Activated naive CD4-positive, alpha-beta T cell treated with anti-CD3 and anti-CD28 coated beads, Interleukin-2, amount 50 U/mL, for 72 hours (primary cell): ENCODE data around the gene MMD. TPM values are rescaled to one million over a fixed set of nuclear protein-coding genes. Genes with fewer than 3 reads are reported as not detected.
"Not testable (repeated sequence)": the region's sequence is repeated elsewhere in the genome, so short reads cannot be mapped to it uniquely, and the experiment has no call there.

Experiments
- ATAC-seq, 2 donors: fragments of 150-1000 bp; cut with Tn5 transposase; 2 replicates each; pipeline ENCODE4 v1.10.0; 2021; ENCODE audit warnings: mild to moderate bottlenecking in 2 of 2, moderate library complexity in 2 of 2
- DNase-seq, 2 donors: peaks; one replicate each; pipeline ENCODE4 v3.0.0; 2021 to 2022; ENCODE audit warnings: low spot score in 2 of 2
- H3K27ac Mint-ChIP-seq, 2 donors: one replicate each; pipeline ENCODE4 v1.8.0; 2022; ENCODE audit warnings: mild to moderate bottlenecking in 2 of 2, mixed read lengths in 2 of 2
- H3K36me3 Mint-ChIP-seq, 2 donors: one replicate each; pipeline ENCODE4 v1.8.0; 2022; ENCODE audit warnings: mixed read lengths in 2 of 2
- H3K9me3 Mint-ChIP-seq, 2 donors: one replicate each; pipeline ENCODE4 v1.8.0; 2022; ENCODE audit warnings: mixed read lengths in 2 of 2
- total RNA-seq, 2 donors: library from RNA; stranded (reverse); gene quantifications; one replicate each; pipeline ENCODE4 v1.2.3, GENCODE V29; 2022

The MMD gene
- total RNA-seq, 2 donors from 2014 or later, result 15.7 to 23.7 TPM

- Mint-ChIP-seq H3K36me3 (no peaks in the 10 kb centered on the region), H3K27ac (no peak overlapping the region), H3K9me3 (no peaks in the 10 kb centered on the region)
- DNase-seq, result no peak
- ATAC-seq, result no peak
Observed at GRCh38 chr17:55432358-55433028, 10.9 kb upstream of the MMD start.

DNA sequence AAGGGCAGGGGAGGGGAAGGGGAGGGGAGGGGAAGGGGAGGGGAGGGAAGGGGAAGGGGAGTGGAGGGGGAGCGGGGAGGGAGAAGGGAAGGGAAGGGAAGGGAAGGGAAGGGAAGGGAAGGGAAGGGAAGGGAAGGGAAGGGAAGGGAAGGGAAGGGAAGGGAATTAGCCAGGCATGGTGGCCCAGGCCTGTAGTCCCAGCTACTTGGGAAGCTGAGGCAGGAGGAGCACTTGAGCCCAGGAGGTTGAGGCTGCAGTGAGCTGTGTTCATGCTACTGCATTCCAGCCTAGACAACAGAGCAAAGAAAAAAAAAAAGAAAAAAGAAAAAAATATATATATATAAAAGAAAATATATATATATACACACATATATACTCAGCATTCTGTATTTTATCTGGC lies 10.3 kb upstream of the MMD start:
- H3K9me3 Mint-ChIP-seq, DNase-seq, H3K27ac Mint-ChIP-seq, ATAC-seq, H3K36me3 Mint-ChIP-seq: not testable (repeated sequence)

GRCh38 chr17:55430541-55431288 lies 9.1 kb upstream of the MMD start:
- Mint-ChIP-seq H3K36me3 (no peaks in the 10 kb centered on the region), H3K9me3 (no peaks in the 10 kb centered on the region), H3K27ac (no peak overlapping the region)
- no peak for ATAC-seq
- no peak for DNase-seq

- no peak for ATAC-seq
- DNase-seq, result no peak
- Mint-ChIP-seq H3K27ac (no peak overlapping the region), H3K9me3 (no peaks in the 10 kb centered on the region), H3K36me3 (no peaks in the 10 kb centered on the region)
Observed at GRCh38 chr17:55427587-55427882, 5.9 kb upstream of the MMD start.

DNA sequence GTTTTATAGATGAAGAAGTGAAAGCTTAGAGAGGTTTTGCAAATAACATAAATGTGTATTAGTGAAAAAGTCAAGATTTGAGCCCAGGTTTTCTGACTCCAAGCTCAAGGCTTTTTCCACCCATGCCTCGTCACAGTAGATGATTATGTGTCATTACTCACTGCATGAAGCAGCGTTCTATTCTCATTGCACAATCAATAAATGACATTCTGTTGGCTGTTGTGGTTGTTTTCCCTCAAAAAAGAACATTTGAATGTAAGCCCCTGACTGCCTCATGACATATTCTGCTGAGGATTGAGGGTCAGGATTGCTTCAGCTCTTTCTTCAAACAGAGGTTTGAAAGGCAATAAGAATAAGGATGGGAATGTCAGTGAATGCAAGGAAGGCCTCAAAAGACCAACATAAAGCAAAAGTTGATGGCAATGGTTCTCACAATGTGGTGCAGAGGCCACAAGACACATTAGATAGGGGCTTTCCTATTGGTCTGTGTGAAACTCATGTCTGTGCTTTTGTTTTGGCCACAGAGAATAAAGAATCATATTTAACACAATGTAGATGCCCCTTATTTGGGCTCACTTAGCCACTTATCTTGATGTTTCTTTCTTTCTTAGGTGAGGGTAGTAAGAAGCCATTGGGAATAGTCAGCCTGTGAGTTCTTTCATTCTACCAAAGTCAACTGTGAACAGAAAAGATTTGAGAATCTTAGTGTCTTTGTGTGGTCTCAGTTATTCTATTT lies 5.4 kb upstream of the MMD start:
- ATAC-seq, result peak in 1 of 2 donors; percentile 18
- H3K36me3 Mint-ChIP-seq, result no peaks in the 10 kb centered on the region
- H3K27ac Mint-ChIP-seq, result no peak overlapping the region
- H3K9me3 Mint-ChIP-seq, result no peaks in the 10 kb centered on the region
- DNase-seq, result no peak

DNA sequence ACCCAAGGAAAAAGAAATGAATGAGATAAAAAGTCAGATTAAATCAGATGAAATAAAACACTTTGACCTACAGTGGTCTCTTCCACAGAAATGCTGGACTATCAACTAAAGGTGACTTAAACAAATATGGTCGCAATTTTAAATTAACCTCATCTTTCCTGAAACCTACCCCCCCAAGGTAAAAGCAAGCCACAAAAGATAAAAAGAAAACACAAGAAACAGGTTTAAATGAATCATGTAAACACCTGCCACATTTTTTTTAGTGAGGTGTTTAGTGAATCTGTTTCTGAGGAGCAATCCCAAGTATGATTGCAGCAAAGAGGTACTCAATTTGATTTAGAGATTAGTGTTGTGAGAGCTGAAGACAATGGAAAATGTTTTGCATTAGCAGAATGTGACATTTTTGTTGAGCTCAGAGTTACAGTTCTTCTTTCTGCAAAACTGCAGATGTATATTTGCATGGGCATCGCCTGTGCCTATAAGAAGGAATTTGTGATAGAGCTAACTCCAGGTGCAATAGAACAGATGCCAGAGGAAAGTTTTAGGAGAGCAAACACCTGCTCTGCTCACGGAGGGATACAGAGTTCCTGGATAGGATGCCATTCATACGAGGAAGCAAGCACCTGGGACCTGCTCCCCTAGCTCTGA lies 3.4 kb upstream of the MMD start:
- Mint-ChIP-seq H3K36me3 (peaks cover 11 to 12% of the 10 kb centered on the region in 2 donors), H3K9me3 (no peaks in the 10 kb centered on the region), H3K27ac (no peak overlapping the region)
- DNase-seq (no peak), ATAC-seq (no peak)

DNA sequence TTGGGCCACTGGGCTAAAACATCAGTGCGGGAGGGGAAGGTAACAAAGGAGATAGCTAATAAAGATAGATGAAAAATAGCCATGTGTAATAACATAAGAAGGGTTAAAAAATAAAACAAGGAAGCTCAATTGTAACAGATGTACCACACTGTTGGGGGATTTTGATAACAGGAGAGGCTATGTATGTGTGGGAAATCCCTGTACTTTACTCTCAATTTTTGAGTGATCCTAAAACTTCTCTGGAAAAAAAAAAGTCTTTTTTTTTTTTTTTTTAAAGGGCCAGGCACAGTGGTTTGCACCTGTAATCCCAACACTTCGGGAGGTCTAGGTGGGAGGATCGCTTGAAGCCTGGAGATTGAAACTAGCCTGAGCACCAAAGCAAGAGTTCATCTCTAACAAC lies 1.9 kb upstream of the MMD start:
- ATAC-seq (no peak), DNase-seq (no peak)
- Mint-ChIP-seq H3K36me3 (peaks cover 16 to 27% of the 10 kb centered on the region in 2 donors), H3K27ac (no peak overlapping the region), H3K9me3 (peaks cover 0 to 5% of the 10 kb centered on the region in 2 donors)

- not testable (repeated sequence) for H3K9me3 Mint-ChIP-seq, DNase-seq, ATAC-seq, H3K27ac Mint-ChIP-seq
- H3K36me3 Mint-ChIP-seq, result peaks cover 16 to 35% of the 10 kb centered on the region in 2 donors
Observed at GRCh38 chr17:55422828-55423164, 1.2 kb upstream of the MMD start.

DNA sequence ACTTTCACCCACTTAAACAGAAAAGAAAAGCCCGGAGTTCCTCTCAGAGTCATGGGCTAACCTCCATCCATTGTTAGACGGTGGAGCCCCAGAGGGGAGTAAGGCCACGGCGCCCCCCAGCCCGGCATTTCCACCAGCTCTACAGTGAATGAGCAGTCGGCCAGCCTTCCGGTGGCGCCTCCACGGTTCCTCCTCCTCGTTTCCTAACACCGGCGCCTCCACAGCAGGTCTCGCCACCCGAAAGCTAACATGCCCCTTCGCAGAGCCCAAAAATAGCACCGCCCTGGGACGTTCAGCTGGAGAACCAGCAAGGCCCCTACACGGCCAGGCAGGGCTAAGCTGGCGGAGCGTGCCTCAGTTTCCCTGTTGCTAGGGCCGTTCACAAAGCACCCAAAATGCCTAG lies 858 bp downstream of the MMD start:
- DNase-seq, result peak; percentile 39 to 60
- Mint-ChIP-seq H3K27ac (peak overlapping the region; percentile 88 to 97), H3K9me3 (peaks cover 0 to 6% of the 10 kb centered on the region in 2 donors), H3K36me3 (peaks cover 16 to 47% of the 10 kb centered on the region in 2 donors)
- peak; percentile 2 to 21 for ATAC-seq

DNA sequence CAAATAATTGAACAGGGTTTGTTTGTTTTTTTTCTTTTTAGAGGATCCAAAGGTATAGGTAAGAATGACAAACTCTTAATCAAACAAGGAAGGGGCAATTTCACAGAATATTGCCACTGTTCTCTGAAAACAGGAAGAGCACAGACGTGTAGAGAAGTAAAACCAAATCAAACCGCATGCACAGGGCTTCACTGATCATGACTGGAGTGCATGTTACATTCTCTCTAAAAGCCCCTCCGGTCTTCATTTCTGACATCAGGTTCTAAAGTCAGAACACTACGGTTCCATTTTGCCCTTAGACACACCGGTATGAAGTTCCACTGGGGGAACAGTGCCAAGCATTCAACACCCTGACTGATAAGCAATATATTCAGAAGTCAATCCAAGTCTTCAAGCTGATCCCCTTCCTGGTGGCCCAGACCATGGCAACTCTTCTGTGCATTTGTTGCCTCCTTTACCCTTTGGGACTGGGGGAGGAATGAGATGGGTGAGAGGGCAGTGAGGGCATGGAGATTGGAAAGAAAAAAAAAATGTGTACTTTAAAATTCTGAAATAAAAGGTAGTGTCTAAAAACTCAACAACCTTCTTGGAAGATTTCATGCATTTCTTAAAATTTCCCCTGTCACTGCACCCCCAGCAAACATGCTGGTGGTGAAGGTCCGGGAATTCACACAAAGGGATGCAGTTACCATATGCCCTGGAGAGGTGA lies 1.4 kb downstream of the MMD start:
- H3K36me3 Mint-ChIP-seq, result peaks cover 16 to 49% of the 10 kb centered on the region in 2 donors
- H3K27ac Mint-ChIP-seq, result peak overlapping the region; percentile 88 to 97
- DNase-seq (peak in 1 of 2 donors; percentile 22), ATAC-seq (peak in 1 of 2 donors; percentile 36)
- H3K9me3 Mint-ChIP-seq, result peaks cover 0 to 6% of the 10 kb centered on the region in 2 donors

GRCh38 chr17:55418369-55419268 lies 3.0 kb downstream of the MMD start:
- Mint-ChIP-seq H3K27ac (peak overlapping the region; percentile 34 to 54), H3K36me3 (peaks cover 16 to 62% of the 10 kb centered on the region in 2 donors), H3K9me3 (peaks cover 0 to 6% of the 10 kb centered on the region in 2 donors)
- ATAC-seq, result no peak
- no peak for DNase-seq

DNA sequence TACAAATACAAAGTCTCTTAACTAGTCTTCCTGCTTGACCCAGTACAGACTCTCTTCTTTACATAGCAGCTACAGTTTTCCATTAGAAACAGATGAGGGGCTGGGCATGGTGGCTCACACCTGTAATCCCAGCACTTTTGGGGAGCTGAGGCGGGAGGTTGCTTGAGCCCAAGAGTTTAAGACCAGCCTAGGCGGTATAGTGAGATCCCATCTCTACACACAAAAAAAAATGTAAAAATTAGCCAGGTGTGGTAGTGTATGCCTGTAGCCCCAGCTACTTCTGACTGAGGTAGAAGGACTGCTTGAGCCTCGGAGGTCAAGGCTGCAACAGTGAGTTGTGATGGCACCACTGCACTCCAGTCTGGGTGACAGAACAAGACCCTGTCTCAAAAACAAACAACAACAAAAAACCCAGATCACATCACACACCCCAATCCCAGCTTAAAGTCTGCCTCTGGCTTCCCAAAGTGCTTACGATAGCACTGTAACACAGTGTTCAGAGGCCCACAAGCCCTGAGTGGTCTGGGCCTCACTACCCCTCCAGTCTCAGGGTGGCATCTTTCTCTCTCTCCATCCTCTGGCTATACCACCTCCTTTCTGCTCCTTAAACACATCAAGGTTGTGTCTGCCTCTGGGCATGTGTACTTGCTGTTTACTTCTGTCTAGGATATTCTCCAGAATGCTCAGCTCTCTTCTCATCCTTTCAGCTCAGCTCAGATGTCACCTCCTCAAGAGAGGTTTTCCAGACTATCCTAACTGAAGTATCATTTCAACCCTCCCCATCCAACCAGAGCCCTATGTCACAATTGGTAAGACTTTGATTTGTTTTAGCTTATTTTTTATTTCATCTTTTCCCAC lies 4.0 kb downstream of the MMD start:
- Mint-ChIP-seq H3K9me3 (peaks cover 0 to 6% of the 10 kb centered on the region in 2 donors), H3K27ac (peak overlapping the region; percentile 34 to 54), H3K36me3 (peaks cover 16 to 62% of the 10 kb centered on the region in 2 donors)
- DNase-seq (no peak), ATAC-seq (no peak)

DNA sequence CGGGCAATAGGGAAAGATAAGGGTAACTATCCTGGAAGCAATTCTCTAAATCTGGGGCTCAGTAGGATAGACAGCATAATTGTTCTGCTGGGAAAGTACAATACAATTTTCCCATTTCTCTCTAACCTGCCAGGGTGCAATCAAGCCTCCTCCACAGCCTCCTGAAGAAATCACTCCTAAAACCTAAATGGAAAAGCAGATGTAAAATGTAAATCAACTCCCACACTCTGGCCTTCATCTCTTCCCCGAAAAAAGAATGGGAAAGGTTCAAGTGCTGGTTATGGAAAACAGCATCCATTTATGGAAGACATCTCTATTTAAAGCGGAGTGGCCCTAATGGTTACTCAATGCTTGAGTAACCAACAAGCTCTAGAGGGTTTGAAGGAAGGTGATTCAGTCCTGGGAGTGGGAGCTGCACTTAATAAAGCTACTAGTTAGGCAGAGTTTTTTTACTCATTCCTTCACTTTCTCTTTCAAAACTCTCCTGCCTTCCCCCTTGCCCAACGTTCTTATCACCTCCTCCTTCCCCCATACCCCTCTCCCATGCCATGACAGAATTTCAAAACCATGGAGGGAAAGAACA lies 5.1 kb downstream of the MMD start:
- ATAC-seq, result no peak
- Mint-ChIP-seq H3K27ac (peak overlapping the region in 1 of 2 donors; percentile 54), H3K9me3 (peaks cover 0 to 6% of the 10 kb centered on the region in 2 donors), H3K36me3 (peaks cover 16 to 62% of the 10 kb centered on the region in 2 donors)
- DNase-seq, result no peak

- ATAC-seq (no peak), DNase-seq (no peak)
- Mint-ChIP-seq H3K27ac (no peak overlapping the region), H3K36me3 (peaks cover 18 to 64% of the 10 kb centered on the region in 2 donors), H3K9me3 (peaks cover 0 to 6% of the 10 kb centered on the region in 2 donors)
Observed at GRCh38 chr17:55416000-55416399, 5.6 kb downstream of the MMD start.
